ENCODE data around the gene CCDC27. TPM values are rescaled to one million over a fixed set of nuclear protein-coding genes. Genes with fewer than 3 reads are reported as not detected.

Gene CCDC27
- total and polyA plus RNA-seq, 4 donors: not detected

DNA sequence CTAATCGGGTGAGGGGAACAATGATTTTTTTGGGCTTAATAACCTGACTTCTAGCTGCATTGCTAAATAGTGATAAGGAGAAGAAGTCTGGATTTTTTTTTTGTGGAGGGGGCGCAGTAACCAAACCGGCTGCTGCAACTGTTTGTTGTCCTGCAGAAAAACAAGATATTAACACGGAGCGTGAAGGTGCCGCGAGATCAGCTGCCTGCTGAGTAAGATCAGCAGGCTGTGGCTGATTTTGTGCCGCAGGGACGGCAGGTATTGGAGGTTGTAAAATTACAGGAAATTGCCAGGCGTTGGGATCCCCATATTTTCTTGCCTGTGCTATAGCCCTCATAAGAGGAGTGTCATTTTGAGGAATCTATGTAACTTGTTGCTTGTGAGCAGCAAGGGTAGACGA is 52.8 kb downstream of the CCDC27 start:
- WGBS: 80% methylated on average over 11 of the region's 11 CpGs
- no peak for DNase-seq (ENCODE audit: low spot score)

DNA sequence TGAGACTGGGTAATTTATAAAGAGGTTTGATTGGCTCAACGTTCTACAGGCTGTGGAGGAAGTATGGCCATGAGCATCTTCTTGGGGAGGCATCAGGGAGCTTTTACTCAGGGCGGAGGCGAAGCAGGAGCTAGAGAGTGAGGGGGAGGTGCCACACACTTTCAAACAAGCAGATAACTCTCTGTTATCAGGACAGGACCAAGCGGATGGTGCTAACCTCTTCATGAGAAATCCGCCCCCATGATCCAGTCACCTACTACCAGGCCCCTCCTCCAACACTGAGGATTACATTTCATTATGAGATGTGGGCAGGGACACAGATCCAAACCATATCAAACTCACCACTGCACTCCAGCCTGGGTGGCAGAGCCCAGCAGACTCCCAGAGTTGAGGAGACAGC is 55.5 kb downstream of the CCDC27 start:
- TF ChIP-seq RXRA (IDR thresholded peaks at IDR 0.05): no peak
- no peak for TF ChIP-seq HNF4A (conservative IDR thresholded peaks at IDR 0.05)
- TF ChIP-seq, protein P1, sequence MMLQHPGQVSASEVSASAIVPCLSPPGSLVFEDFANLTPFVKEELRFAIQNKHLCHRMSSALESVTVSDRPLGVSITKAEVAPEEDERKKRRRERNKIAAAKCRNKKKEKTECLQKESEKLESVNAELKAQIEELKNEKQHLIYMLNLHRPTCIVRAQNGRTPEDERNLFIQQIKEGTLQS (IDR thresholded peaks at IDR 0.05): no peak
- TF ChIP-seq, protein P2, sequence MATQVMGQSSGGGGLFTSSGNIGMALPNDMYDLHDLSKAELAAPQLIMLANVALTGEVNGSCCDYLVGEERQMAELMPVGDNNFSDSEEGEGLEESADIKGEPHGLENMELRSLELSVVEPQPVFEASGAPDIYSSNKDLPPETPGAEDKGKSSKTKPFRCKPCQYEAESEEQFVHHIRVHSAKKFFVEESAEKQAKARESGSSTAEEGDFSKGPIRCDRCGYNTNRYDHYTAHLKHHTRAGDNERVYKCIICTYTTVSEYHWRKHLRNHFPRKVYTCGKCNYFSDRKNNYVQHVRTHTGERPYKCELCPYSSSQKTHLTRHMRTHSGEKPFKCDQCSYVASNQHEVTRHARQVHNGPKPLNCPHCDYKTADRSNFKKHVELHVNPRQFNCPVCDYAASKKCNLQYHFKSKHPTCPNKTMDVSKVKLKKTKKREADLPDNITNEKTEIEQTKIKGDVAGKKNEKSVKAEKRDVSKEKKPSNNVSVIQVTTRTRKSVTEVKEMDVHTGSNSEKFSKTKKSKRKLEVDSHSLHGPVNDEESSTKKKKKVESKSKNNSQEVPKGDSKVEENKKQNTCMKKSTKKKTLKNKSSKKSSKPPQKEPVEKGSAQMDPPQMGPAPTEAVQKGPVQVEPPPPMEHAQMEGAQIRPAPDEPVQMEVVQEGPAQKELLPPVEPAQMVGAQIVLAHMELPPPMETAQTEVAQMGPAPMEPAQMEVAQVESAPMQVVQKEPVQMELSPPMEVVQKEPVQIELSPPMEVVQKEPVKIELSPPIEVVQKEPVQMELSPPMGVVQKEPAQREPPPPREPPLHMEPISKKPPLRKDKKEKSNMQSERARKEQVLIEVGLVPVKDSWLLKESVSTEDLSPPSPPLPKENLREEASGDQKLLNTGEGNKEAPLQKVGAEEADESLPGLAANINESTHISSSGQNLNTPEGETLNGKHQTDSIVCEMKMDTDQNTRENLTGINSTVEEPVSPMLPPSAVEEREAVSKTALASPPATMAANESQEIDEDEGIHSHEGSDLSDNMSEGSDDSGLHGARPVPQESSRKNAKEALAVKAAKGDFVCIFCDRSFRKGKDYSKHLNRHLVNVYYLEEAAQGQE (IDR thresholded peaks at IDR 0.05): no peak
- TF ChIP-seq EGR1 (IDR thresholded peaks at IDR 0.05; ENCODE audit: low read depth in 2 of 2): no peak
- Histone ChIP-seq H3K9ac (ENCODE audit: low read depth in 1 of 2, low read length in 2 of 2) (no peak overlapping the region), H3K4me3 (ENCODE audit: low read depth in 1 of 3, low read length in 3 of 3) (no peak overlapping the region), H3K27ac (ENCODE audit: low read depth in 1 of 2, low read length in 2 of 2) (no peak overlapping the region), H3K4me1 (ENCODE audit: control insufficient read depth in 4 of 4, insufficient read depth in 4 of 4, low read length in 3 of 4) (no peaks in the 10 kb centered on the region), H3K36me3 (ENCODE audit: control insufficient read depth in 4 of 4, insufficient read depth in 3 of 4, low read depth in 1 of 4, low read length in 3 of 4) (no peaks in the 10 kb centered on the region), H3K9me3 (ENCODE audit: control insufficient read depth in 4 of 4, low read length in 3 of 4) (no peaks in the 10 kb centered on the region), H3K27me3 (ENCODE audit: control insufficient read depth in 4 of 4, insufficient read depth in 4 of 4, low read length in 3 of 4) (peaks cover 0 to 4% (median 0%) of the 10 kb centered on the region in 4 donors)
- WGBS: 84% methylated on average over 5 of the region's 5 CpGs
- no peak for DNase-seq (ENCODE audit: low spot score)

More for the DNA sequence above, 52.8 kb downstream of the CCDC27 start:
- H3K27ac ChIP-seq (ENCODE audit: low read depth in 1 of 2, low read length in 2 of 2): no peak overlapping the region
- no peaks in the 10 kb centered on the region for H3K9me3 ChIP-seq (ENCODE audit: control insufficient read depth in 4 of 4, low read length in 3 of 4)
- no peaks in the 10 kb centered on the region for H3K36me3 ChIP-seq (ENCODE audit: control insufficient read depth in 4 of 4, insufficient read depth in 3 of 4, low read depth in 1 of 4, low read length in 3 of 4)
- TF ChIP-seq, protein P2 (IDR thresholded peaks at IDR 0.05): no peak
- TF ChIP-seq JUND (IDR thresholded peaks at IDR 0.05) (no peak), FOXA1 (IDR thresholded peaks at IDR 0.05) (no peak), NR2F2 (IDR thresholded peaks at IDR 0.05) (no peak), TAF1 (conservative IDR thresholded peaks at IDR 0.05) (no peak), HNF4G (IDR thresholded peaks at IDR 0.05) (no peak), FOXA2 (IDR thresholded peaks at IDR 0.05) (no peak), HNF4A (conservative IDR thresholded peaks at IDR 0.05) (no peak)
- TF ChIP-seq, protein P3, sequence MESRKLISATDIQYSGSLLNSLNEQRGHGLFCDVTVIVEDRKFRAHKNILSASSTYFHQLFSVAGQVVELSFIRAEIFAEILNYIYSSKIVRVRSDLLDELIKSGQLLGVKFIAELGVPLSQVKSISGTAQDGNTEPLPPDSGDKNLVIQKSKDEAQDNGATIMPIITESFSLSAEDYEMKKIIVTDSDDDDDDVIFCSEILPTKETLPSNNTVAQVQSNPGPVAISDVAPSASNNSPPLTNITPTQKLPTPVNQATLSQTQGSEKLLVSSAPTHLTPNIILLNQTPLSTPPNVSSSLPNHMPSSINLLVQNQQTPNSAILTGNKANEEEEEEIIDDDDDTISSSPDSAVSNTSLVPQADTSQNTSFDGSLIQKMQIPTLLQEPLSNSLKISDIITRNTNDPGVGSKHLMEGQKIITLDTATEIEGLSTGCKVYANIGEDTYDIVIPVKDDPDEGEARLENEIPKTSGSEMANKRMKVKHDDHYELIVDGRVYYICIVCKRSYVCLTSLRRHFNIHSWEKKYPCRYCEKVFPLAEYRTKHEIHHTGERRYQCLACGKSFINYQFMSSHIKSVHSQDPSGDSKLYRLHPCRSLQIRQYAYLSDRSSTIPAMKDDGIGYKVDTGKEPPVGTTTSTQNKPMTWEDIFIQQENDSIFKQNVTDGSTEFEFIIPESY (IDR thresholded peaks at IDR 0.05): no peak
- H3K4me3 ChIP-seq (ENCODE audit: low read depth in 1 of 3, low read length in 3 of 3): no peak overlapping the region
- no peaks in the 10 kb centered on the region for H3K4me1 ChIP-seq (ENCODE audit: control insufficient read depth in 4 of 4, insufficient read depth in 4 of 4, low read length in 3 of 4)
- no peak overlapping the region for H3K9ac ChIP-seq (ENCODE audit: low read depth in 1 of 2, low read length in 2 of 2)
- peaks cover 0 to 4% (median 0%) of the 10 kb centered on the region in 4 donors for H3K27me3 ChIP-seq (ENCODE audit: control insufficient read depth in 4 of 4, insufficient read depth in 4 of 4, low read length in 3 of 4)

Measured in liver (tissue), 9 donors.